SK-N-SH (cell line): ENCODE data around the gene SZRD1. TPM values are rescaled to one million over a fixed set of nuclear protein-coding genes. Genes with fewer than 3 reads are reported as not detected.

ENCODE experiments used
- CTCF ChIA-PET: fragments of 300-600, 350-600 bp; formaldehyde crosslinking; extraction: SDS; loops from one replicate; lab custom pipeline; 2021; lab: Yijun Ruan, JAX
- POLR2A ChIA-PET: fragments of 350-600 bp; sonication (Branson Sonifier 250); formaldehyde crosslinking; extraction: SDS; loops from one replicate; lab custom pipeline; 2020; ENCODE audit warnings: antibody characterized with exemption, inconsistent platforms; lab: Yijun Ruan, JAX
- DNase-seq: peaks from one replicate; pipeline ENCODE4 v3.0.0; 2012
- H2AFZ ChIP-seq: fragments of 200-600 bp; sonication (generic); 2 replicates; pipeline ENCODE4 v1.8.1; 2016; ENCODE audit warnings: antibody characterized with exemption, mild to moderate bottlenecking, low read depth
- H3F3A ChIP-seq: fragments of 200-600 bp; sonication (generic); replicated peaks from 2 replicates; pipeline ENCODE3; 2016; ENCODE audit warnings: antibody characterized with exemption, mild to moderate bottlenecking; ENCODE audit not compliant: insufficient read depth
- H3K27ac ChIP-seq, 2 experiments: fragments of 200-500 bp in 1 of 2; fragments of 200-600 bp in 1 of 2; sonication (Bioruptor generic) in 1 of 2; sonication (generic), shearing (Covaris generic) in 1 of 2; 2 replicates each; pipeline versions ENCODE4 v1.5.1 to v1.6.1; 2014 to 2016; ENCODE audit warnings: low read depth in 2 of 2, inconsistent platforms in 1 of 2, low read length in 1 of 2, mild to moderate bottlenecking in 1 of 2, mixed read lengths in 1 of 2
- H3K27me3 ChIP-seq: fragments of 200-600 bp; sonication (generic), shearing (Covaris generic); 2 replicates; pipeline ENCODE4 v1.6.1; 2016; ENCODE audit warnings: mixed run types; ENCODE audit not compliant: insufficient read depth
- H3K36me3 ChIP-seq, 2 experiments: fragments of 200-500 bp in 1 of 2; fragments of 200-600 bp in 1 of 2; sonication (Bioruptor generic) in 1 of 2; sonication (generic) in 1 of 2; replicated peaks in 1 of 2; 2 replicates each; pipeline versions ENCODE3 to v1.5.1; 2014 to 2016; ENCODE audit warnings: low read length in 1 of 2, mild to moderate bottlenecking in 1 of 2; ENCODE audit not compliant: insufficient read depth in 2 of 2, control insufficient read depth in 1 of 2
- H3K4me1 ChIP-seq, 2 experiments: fragments of 200-500 bp in 1 of 2; fragments of 200-600 bp in 1 of 2; sonication (Bioruptor generic) in 1 of 2; sonication (generic), shearing (Covaris generic) in 1 of 2; 2 replicates each; pipeline versions ENCODE4 v1.5.1 to v1.6.1; 2014 to 2016; ENCODE audit warnings: low read depth in 1 of 2, low read length in 1 of 2, mixed run types in 1 of 2; ENCODE audit not compliant: insufficient read depth in 2 of 2, control insufficient read depth in 1 of 2
- H3K4me2 ChIP-seq: fragments of 200-600 bp; sonication (generic), shearing (Covaris generic); 2 replicates; pipeline ENCODE4 v1.6.1; 2017; ENCODE audit warnings: mixed run types
- H3K4me3 ChIP-seq, 2 experiments: fragments of 200-500 bp in 1 of 2; fragments of 200-600 bp in 1 of 2; sonication (Bioruptor generic) in 1 of 2; sonication (generic), shearing (Covaris generic) in 1 of 2; 2 replicates each; pipeline versions ENCODE4 v1.5.1 to v1.8.1; 2014 to 2016; ENCODE audit warnings: low read depth in 2 of 2, inconsistent platforms in 1 of 2, low read length in 1 of 2, mild to moderate bottlenecking in 1 of 2, mixed read lengths in 1 of 2, moderate library complexity in 1 of 2
- H3K79me2 ChIP-seq: fragments of 200-600 bp; sonication (generic); 2 replicates; pipeline ENCODE4 v1.8.1; 2017; ENCODE audit warnings: mild to moderate bottlenecking; ENCODE audit not compliant: insufficient read depth
- H3K9ac ChIP-seq: fragments of 200-600 bp; sonication (generic); 2 replicates; pipeline ENCODE4 v1.6.1; 2017; ENCODE audit warnings: mixed run types
- H3K9me2 ChIP-seq: fragments of 200-600 bp; sonication (generic); 2 replicates; pipeline ENCODE4 v1.6.1; 2017; ENCODE audit warnings: mixed run types
- H3K9me3 ChIP-seq: fragments of 200-600 bp; sonication (generic); 2 replicates; pipeline ENCODE4 v1.6.1; 2017; ENCODE audit warnings: mixed run types, mild to moderate bottlenecking, moderate library complexity
- H4K20me1 ChIP-seq: fragments of 200-600 bp; sonication (generic); 2 replicates; pipeline ENCODE4 v1.6.1; 2017; ENCODE audit warnings: mild to moderate bottlenecking, mixed run types; ENCODE audit not compliant: insufficient read depth
- CHD2 ChIP-seq: fragments of 150-350 bp; IDR thresholded peaks from 2 replicates; pipeline ENCODE4 v1.6.1; 2018; ENCODE audit warnings: low read length; ENCODE audit not compliant: partially characterized antibody
- ELF1 ChIP-seq: IDR thresholded peaks from 2 replicates; pipeline ENCODE4 v1.4.0; 2012
- EP300 ChIP-seq, 2 experiments: IDR thresholded peaks; 2 replicates each; pipeline versions ENCODE4 v1.4.0 to v1.6.1; 2012; ENCODE audit warnings: borderline replicate concordance in 1 of 2, low read depth in 1 of 2, low read length in 1 of 2
- FOSL2 ChIP-seq: IDR thresholded peaks from 2 replicates; pipeline ENCODE4 v1.4.0; 2012; ENCODE audit warnings: low read depth, mild to moderate bottlenecking, moderate library complexity, borderline replicate concordance
- FOXJ3 ChIP-seq: sonication (generic); formaldehyde crosslinking; IDR thresholded peaks from 2 replicates; pipeline ENCODE4 v1.5.1; 2020; ENCODE audit warnings: mild to moderate bottlenecking, missing genetic modification reagents
- MXI1 ChIP-seq: IDR thresholded peaks from 2 replicates; pipeline ENCODE4 v1.6.1; 2012; ENCODE audit warnings: mild to moderate bottlenecking, low read depth, low read length, improper control_type of control experiment
- NFIC ChIP-seq: IDR thresholded peaks from 2 replicates; pipeline ENCODE4 v1.4.0; 2012; ENCODE audit warnings: borderline replicate concordance
- RCOR1 ChIP-seq: fragments of 150-350 bp; IDR thresholded peaks from 2 replicates; pipeline ENCODE4 v1.6.1; 2017; ENCODE audit warnings: antibody characterized with exemption, low read length
- RFX5 ChIP-seq: IDR thresholded peaks from 2 replicates; pipeline ENCODE4 v1.6.1; 2012; ENCODE audit warnings: mild to moderate bottlenecking, improper control_type of control experiment, low read length
- RXRA ChIP-seq: IDR thresholded peaks from 2 replicates; pipeline ENCODE4 v1.4.0; 2012; ENCODE audit warnings: low read depth, mild to moderate bottlenecking, borderline replicate concordance
- TCF12 ChIP-seq: IDR thresholded peaks from 2 replicates; pipeline ENCODE4 v1.4.0; 2012
- YY1 ChIP-seq: IDR thresholded peaks from 2 replicates; pipeline ENCODE4 v1.4.0; 2012; ENCODE audit warnings: low read depth, mild to moderate bottlenecking
- WGBS: methylation state at CpG from one replicate; pipeline ENCODE4 v1.1.6; 2017; ENCODE audit warnings: low lambda C conversion rate; 5-methylcytosine and 5-hydroxymethylcytosine counted together
- polyA plus RNA-seq, 3 experiments: library from polyadenylated mRNA; depleted of rRNA; stranded (reverse); fragments of >200 nt; gene quantifications; 2 replicates each; pipeline ENCODE4 v1.2.3, GENCODE V29; 2012
- TF ChIP-seq, protein P1 (sequence below): IDR thresholded peaks from 2 replicates; pipeline ENCODE4 v1.4.0; 2012; ENCODE audit warnings: low read depth, borderline replicate concordance
- TF ChIP-seq, protein P2 (sequence below): fragments of 150-350 bp; IDR thresholded peaks from 2 replicates; pipeline ENCODE4 v1.6.1; 2016; ENCODE audit warnings: mild to moderate bottlenecking, low read depth, low read length
- TF ChIP-seq, protein P3 (sequence below): fragments of 200-600 bp; sonication (generic); IDR thresholded peaks from 2 replicates; pipeline ENCODE4 v1.6.1; 2017; ENCODE audit warnings: antibody characterized with exemption, mild to moderate bottlenecking, moderate library complexity
- TF ChIP-seq, protein P4 (sequence below): fragments of 150-350 bp; IDR thresholded peaks from 2 replicates; pipeline ENCODE4 v1.6.1; 2017; ENCODE audit warnings: antibody characterized with exemption, low read length, low read depth, borderline replicate concordance

SZRD1 gene
- polyA plus RNA-seq, 1 of the 3 experiments (the other 2 are of a cell fraction): 119 TPM

DNA sequence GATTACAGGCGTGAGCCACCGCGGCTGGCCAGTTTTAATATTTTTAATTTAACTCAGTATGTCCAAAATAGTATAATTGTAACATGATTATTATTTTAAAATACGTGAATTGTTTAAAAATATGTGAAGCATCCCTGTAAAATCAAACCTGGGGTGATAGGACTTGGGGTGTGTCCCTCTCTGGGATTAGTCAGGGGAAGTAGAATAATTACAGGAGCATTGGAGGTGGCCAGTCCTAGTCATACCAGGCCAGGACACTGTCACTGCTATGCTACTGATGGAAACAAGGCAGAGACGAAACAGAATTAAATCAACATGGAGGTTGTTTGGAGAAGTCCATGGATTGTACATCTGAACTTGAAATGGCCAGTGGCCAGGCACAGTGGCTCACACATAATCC, 16.8 kb downstream of the SZRD1 start:
- Histone ChIP-seq H3K36me3 (peaks cover 0 to 7% of the 10 kb centered on the region in 2 experiments), H3K9me3 (no peaks in the 10 kb centered on the region), H3K79me2 (peaks cover 98% of the 10 kb centered on the region), H3K4me2 (no peak overlapping the region), H3F3A (peaks cover 35% of the 10 kb centered on the region), H3K4me3 (no peak overlapping the region), H2AFZ (no peak overlapping the region), H3K4me1 (peaks cover 14 to 17% of the 10 kb centered on the region in 2 experiments; a peak in 3 of 4 replicates), H3K27me3 (no peaks in the 10 kb centered on the region), H3K9ac (no peak overlapping the region), H4K20me1 (peaks cover 95% of the 10 kb centered on the region), H3K9me2 (no peaks in the 10 kb centered on the region), H3K27ac (peak overlapping the region in 1 of 2 experiments; percentile 76; a peak in 1 of 4 replicates)
- CTCF ChIA-PET: no interaction called here
- POLR2A ChIA-PET: no interaction called here
- DNase-seq: peak; percentile 6
- no peak for TF ChIP-seq RCOR1
- TF ChIP-seq MXI1: no peak
- TF ChIP-seq ELF1: no peak
- no peak for TF ChIP-seq RXRA
- 91% methylated on average over 5 of the region's 5 CpGs for WGBS

DNA sequence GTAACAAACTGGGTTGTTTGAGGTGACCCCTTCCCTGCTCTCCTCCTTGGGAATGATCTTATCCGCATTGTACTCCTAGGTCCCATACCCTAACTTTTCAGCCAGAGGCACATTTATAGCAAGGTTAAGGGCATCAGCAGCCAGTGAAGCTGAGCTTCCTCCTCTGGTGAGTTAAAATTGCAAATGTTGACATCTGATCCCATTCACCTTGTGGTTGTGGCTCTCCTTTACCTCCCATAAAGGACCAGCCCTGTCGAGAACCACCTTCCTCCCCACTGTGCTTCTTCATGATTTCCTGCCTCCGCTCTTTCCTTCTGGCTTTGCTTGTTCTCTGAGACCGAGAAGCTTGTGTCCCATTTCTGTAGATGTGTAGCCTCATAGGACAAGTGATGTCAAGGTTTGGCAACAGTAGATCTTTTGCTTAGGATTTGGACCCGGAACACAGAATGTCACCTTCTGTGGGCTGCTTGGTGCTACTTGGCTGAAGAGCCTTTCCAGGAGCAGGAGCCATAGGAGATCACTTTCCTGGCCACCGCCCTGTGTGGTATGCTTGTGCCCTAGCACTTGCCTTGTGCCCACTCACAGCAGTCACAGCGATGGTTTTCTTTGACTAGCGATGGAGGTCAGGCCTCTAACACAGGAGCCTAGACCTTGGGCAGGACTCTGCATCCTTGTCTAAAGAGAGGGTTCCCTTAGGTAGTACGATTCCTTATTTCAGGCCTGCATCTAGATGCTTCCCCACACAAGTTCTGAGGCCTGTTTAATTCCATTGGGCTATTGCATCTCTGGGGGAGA, 18.8 kb downstream of the SZRD1 start:
- Histone ChIP-seq H3K79me2 (peaks cover 98% of the 10 kb centered on the region), H3K27ac (peak overlapping the region; percentile 51 to 76), H3K9me2 (no peaks in the 10 kb centered on the region), H3K4me1 (peaks cover 17 to 23% of the 10 kb centered on the region in 2 experiments; a peak in 3 of 4 replicates), H3K9me3 (no peaks in the 10 kb centered on the region), H3F3A (peaks cover 35% of the 10 kb centered on the region), H3K36me3 (peaks cover 0 to 7% of the 10 kb centered on the region in 2 experiments), H3K4me2 (peak overlapping the region; percentile 26; the same call in 1 of the 2 replicates), H3K4me3 (no peak overlapping the region), H2AFZ (no peak overlapping the region), H4K20me1 (peaks cover 91% of the 10 kb centered on the region), H3K27me3 (no peaks in the 10 kb centered on the region), H3K9ac (no peak overlapping the region)
- WGBS: 93% methylated on average over 6 of the region's 9 CpGs
- POLR2A ChIA-PET: no interaction called here
- TF ChIP-seq MXI1: no peak
- TF ChIP-seq, protein P1, sequence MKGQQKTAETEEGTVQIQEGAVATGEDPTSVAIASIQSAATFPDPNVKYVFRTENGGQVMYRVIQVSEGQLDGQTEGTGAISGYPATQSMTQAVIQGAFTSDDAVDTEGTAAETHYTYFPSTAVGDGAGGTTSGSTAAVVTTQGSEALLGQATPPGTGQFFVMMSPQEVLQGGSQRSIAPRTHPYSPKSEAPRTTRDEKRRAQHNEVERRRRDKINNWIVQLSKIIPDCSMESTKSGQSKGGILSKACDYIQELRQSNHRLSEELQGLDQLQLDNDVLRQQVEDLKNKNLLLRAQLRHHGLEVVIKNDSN: no peak
- no peak for TF ChIP-seq YY1
- TF ChIP-seq FOSL2: no peak
- TF ChIP-seq RFX5: no peak
- TF ChIP-seq NFIC: no peak
- no peak for TF ChIP-seq RXRA
- no peak for TF ChIP-seq EP300 (IDR thresholded peaks at IDR 0.05; ENCODE audit: borderline replicate concordance in 1 of 2, low read depth in 1 of 2, low read length in 1 of 2)
- TF ChIP-seq, protein P2, sequence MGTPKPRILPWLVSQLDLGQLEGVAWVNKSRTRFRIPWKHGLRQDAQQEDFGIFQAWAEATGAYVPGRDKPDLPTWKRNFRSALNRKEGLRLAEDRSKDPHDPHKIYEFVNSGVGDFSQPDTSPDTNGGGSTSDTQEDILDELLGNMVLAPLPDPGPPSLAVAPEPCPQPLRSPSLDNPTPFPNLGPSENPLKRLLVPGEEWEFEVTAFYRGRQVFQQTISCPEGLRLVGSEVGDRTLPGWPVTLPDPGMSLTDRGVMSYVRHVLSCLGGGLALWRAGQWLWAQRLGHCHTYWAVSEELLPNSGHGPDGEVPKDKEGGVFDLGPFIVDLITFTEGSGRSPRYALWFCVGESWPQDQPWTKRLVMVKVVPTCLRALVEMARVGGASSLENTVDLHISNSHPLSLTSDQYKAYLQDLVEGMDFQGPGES: no peak
- no peak for TF ChIP-seq TCF12
- TF ChIP-seq CHD2: no peak
- TF ChIP-seq, protein P3, sequence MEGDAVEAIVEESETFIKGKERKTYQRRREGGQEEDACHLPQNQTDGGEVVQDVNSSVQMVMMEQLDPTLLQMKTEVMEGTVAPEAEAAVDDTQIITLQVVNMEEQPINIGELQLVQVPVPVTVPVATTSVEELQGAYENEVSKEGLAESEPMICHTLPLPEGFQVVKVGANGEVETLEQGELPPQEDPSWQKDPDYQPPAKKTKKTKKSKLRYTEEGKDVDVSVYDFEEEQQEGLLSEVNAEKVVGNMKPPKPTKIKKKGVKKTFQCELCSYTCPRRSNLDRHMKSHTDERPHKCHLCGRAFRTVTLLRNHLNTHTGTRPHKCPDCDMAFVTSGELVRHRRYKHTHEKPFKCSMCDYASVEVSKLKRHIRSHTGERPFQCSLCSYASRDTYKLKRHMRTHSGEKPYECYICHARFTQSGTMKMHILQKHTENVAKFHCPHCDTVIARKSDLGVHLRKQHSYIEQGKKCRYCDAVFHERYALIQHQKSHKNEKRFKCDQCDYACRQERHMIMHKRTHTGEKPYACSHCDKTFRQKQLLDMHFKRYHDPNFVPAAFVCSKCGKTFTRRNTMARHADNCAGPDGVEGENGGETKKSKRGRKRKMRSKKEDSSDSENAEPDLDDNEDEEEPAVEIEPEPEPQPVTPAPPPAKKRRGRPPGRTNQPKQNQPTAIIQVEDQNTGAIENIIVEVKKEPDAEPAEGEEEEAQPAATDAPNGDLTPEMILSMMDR: no peak
- TF ChIP-seq ELF1: no peak
- no peak for TF ChIP-seq FOXJ3 (CRISPR knock-in tag)
- TF ChIP-seq, protein P4, sequence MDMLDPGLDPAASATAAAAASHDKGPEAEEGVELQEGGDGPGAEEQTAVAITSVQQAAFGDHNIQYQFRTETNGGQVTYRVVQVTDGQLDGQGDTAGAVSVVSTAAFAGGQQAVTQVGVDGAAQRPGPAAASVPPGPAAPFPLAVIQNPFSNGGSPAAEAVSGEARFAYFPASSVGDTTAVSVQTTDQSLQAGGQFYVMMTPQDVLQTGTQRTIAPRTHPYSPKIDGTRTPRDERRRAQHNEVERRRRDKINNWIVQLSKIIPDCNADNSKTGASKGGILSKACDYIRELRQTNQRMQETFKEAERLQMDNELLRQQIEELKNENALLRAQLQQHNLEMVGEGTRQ: no peak
- DNase-seq: no peak
- CTCF ChIA-PET: interaction anchor here (0.8 to 1.7 kb wide), 3 partner anchors 10 to 54 kb away, joined by 3 to 6 read pairs (median 3); partner anchors contain the start of gene NECAP2
